KMS-11 (cell line): Measurements from ENCODE around the gene OR10R2.

Source experiments
- H2AFZ ChIP-seq: fragments of 200-600 bp; sonication (generic); 2 replicates; pipeline ENCODE4 v1.6.1; 2016; ENCODE audit warnings: antibody characterized with exemption, mixed run types, low read depth
- H3K27ac ChIP-seq: fragments of 200-600 bp; sonication (generic); 2 replicates; pipeline ENCODE4 v1.6.1; 2016; ENCODE audit warnings: mild to moderate bottlenecking, mixed run types
- H3K27me3 ChIP-seq: fragments of 200-600 bp; sonication (generic); 2 replicates; pipeline ENCODE4 v1.6.1; 2017; ENCODE audit warnings: mild to moderate bottlenecking, low read depth, mixed run types, moderate library complexity; ENCODE audit not compliant: insufficient read depth
- H3K36me3 ChIP-seq: fragments of 200-600 bp; sonication (generic); 2 replicates; pipeline ENCODE4 v1.6.1; 2017; ENCODE audit warnings: mild to moderate bottlenecking, mixed run types; ENCODE audit not compliant: insufficient read depth
- H3K4me1 ChIP-seq: fragments of 200-600 bp; sonication (generic); 2 replicates; pipeline ENCODE4 v1.6.1; 2016; ENCODE audit warnings: mild to moderate bottlenecking, low read depth, mixed run types; ENCODE audit not compliant: poor library complexity, severe bottlenecking
- H3K4me2 ChIP-seq: fragments of 200-600 bp; sonication (generic); 2 replicates; pipeline ENCODE4 v1.7.0; 2016; ENCODE audit warnings: mild to moderate bottlenecking, mixed run types
- H3K4me3 ChIP-seq: fragments of 200-600 bp; sonication (generic); IDR thresholded peaks from 2 replicates; pipeline ENCODE4 v1.6.1; 2017; ENCODE audit warnings: low read depth, low read length, mixed read lengths; ENCODE audit not compliant: insufficient read depth
- H3K79me2 ChIP-seq: fragments of 200-600 bp; sonication (generic); 2 replicates; pipeline ENCODE4 v1.6.1; 2016; ENCODE audit warnings: low read depth, mixed run types; ENCODE audit not compliant: insufficient read depth
- H3K9ac ChIP-seq: fragments of 200-600 bp; sonication (generic); 2 replicates; pipeline ENCODE4 v1.6.1; 2016; ENCODE audit warnings: mild to moderate bottlenecking, mixed run types
- H4K20me1 ChIP-seq: fragments of 200-600 bp; sonication (generic); 2 replicates; pipeline ENCODE4 v1.6.1; 2016; ENCODE audit warnings: mild to moderate bottlenecking, mixed run types; ENCODE audit not compliant: insufficient read depth
- TF ChIP-seq, protein P1 (sequence below): fragments of 200-600 bp; sonication (generic); conservative IDR thresholded peaks from 2 replicates; pipeline ENCODE4 v1.6.1; 2017; ENCODE audit warnings: low read depth, mild to moderate bottlenecking, antibody characterized with exemption, low read length, moderate library complexity, mixed read lengths

The OR10R2 gene

DNA sequence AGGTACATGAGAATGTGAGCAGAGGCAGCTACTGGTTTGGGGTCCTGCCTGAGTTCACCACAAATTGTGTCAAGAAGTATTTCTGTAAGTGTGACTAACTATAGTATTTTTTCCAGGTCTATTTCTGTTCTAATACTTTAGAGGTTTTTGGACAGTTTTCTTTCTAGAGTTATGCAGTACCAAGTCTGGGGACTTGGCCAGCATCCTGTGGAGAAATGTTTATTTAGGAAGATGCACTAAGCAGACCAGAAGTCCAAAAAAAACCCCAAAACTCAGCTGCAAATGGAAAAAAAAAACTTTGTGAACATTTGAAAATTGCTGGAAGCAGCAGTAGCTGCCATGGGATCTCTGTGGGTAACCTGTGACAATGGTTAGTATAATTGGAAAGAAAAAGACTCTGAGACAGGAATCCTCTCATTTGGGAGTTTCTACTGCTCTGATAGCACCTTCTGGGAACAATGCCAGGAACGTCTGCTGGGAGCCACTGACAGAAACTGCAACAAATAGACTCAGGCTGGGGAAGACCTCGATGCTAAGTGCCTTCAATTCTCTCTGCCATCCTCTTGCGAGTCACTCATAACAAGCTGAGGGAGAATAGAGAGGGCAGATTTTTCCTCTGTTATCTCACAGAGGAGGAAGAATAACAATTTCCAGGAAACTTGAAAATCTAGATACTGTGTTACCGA lies 37.6 kb downstream of the OR10R2 start:
- H3K36me3 ChIP-seq = no peaks in the 10 kb centered on the region
- H3K4me1 ChIP-seq = no peaks in the 10 kb centered on the region
- no peak overlapping the region for H3K9ac ChIP-seq
- H3K27me3 ChIP-seq = no peaks in the 10 kb centered on the region
- H2AFZ ChIP-seq = no peak overlapping the region
- no peaks in the 10 kb centered on the region for H3K79me2 ChIP-seq
- no peaks in the 10 kb centered on the region for H4K20me1 ChIP-seq
- H3K27ac ChIP-seq = no peak overlapping the region
- TF ChIP-seq, protein P1, sequence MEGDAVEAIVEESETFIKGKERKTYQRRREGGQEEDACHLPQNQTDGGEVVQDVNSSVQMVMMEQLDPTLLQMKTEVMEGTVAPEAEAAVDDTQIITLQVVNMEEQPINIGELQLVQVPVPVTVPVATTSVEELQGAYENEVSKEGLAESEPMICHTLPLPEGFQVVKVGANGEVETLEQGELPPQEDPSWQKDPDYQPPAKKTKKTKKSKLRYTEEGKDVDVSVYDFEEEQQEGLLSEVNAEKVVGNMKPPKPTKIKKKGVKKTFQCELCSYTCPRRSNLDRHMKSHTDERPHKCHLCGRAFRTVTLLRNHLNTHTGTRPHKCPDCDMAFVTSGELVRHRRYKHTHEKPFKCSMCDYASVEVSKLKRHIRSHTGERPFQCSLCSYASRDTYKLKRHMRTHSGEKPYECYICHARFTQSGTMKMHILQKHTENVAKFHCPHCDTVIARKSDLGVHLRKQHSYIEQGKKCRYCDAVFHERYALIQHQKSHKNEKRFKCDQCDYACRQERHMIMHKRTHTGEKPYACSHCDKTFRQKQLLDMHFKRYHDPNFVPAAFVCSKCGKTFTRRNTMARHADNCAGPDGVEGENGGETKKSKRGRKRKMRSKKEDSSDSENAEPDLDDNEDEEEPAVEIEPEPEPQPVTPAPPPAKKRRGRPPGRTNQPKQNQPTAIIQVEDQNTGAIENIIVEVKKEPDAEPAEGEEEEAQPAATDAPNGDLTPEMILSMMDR = no peak
- H3K4me2 ChIP-seq = no peak overlapping the region
- H3K4me3 ChIP-seq = no peak overlapping the region

DNA sequence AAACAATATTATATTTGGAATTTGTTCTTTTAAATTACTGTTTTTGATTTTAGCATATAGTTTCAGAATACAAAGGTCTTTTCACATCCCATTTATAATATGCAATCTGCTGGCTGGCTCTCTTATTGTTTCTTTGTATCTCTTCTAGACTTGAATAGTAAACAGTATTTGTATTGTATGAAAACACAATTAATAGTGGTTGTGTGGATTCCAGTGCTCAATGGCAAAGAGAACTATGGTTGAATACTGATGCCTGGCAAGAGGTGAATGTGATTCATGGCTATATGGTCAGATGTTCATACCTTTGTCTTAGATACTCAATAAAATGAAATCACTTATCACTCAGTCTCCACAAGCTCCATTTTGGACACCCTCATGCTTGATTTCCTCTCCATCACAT lies 44.9 kb downstream of the OR10R2 start:
- Histone ChIP-seq H2AFZ (no peak overlapping the region), H4K20me1 (no peaks in the 10 kb centered on the region), H3K27me3 (no peaks in the 10 kb centered on the region), H3K4me3 (no peak overlapping the region), H3K36me3 (no peaks in the 10 kb centered on the region), H3K4me1 (no peaks in the 10 kb centered on the region), H3K27ac (no peak overlapping the region), H3K4me2 (no peak overlapping the region), H3K9ac (no peak overlapping the region), H3K79me2 (no peaks in the 10 kb centered on the region)
- TF ChIP-seq, protein P1 = no peak

DNA sequence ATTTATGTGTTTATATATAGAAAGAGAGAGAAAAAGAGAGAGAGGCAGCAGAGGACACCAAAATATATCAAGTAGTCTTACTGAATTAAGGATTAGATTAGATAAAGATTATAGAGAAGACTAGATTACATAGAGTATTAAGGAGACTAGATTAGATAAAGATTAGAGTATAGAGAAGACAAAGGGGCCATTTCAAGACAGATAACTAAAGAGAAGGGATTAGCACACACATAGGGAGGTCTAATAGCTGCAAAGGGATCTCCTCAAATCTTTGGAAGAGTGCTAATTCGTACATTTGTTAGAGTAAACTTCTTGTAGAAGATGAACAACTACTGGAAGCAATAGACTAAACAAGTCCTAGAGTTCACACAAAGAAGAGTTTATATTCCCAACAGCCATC lies 48.0 kb downstream of the OR10R2 start:
- TF ChIP-seq, protein P1 = no peak
- no peaks in the 10 kb centered on the region for H3K79me2 ChIP-seq
- no peaks in the 10 kb centered on the region for H3K36me3 ChIP-seq
- H2AFZ ChIP-seq = no peak overlapping the region
- H4K20me1 ChIP-seq = no peaks in the 10 kb centered on the region
- no peak overlapping the region for H3K9ac ChIP-seq
- no peak overlapping the region for H3K4me3 ChIP-seq
- H3K4me1 ChIP-seq = no peaks in the 10 kb centered on the region
- no peaks in the 10 kb centered on the region for H3K27me3 ChIP-seq
- no peak overlapping the region for H3K4me2 ChIP-seq
- no peak overlapping the region for H3K27ac ChIP-seq

DNA sequence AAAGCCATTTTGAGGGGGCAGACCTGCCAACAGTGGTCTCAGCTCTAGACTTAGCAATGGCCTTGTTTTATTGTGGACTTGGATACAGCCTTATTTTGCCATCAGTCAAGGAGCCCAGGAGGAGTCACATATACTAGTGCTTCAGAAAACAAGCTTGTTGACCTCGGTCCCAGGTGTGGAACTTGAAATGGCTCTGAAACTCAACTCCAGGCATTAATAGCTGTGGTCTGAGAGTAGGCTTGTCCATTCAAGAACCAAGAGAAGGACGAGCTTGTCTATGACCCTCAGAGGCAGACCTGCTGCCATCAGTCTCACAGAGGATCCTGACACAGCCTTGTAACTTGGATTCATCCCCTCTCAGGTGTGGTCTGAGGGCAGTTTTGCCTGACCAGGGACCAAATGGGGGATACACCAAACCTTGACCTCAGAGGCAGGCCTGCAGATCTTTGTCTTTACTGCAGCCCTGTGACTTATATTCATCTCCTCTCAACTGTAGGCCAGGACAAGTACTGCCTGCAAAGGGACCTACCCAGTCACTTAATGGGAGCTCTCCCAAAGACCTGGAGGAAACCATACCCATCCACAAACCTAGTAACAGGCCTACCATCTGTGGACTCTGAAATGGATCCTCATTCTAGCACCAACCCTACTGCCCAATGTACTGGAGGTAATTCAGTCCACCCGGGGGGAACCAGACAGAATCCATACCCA lies 49.1 kb downstream of the OR10R2 start:
- no peak overlapping the region for H3K4me2 ChIP-seq
- no peaks in the 10 kb centered on the region for H3K4me1 ChIP-seq
- TF ChIP-seq, protein P1 = no peak
- H3K27ac ChIP-seq = no peak overlapping the region
- no peaks in the 10 kb centered on the region for H4K20me1 ChIP-seq
- no peaks in the 10 kb centered on the region for H3K27me3 ChIP-seq
- H2AFZ ChIP-seq = no peak overlapping the region
- H3K4me3 ChIP-seq = no peak overlapping the region
- no peak overlapping the region for H3K9ac ChIP-seq
- no peaks in the 10 kb centered on the region for H3K36me3 ChIP-seq
- H3K79me2 ChIP-seq = no peaks in the 10 kb centered on the region
